Measurements from ENCODE around the gene RFX7.

RFX7 gene

DNA sequence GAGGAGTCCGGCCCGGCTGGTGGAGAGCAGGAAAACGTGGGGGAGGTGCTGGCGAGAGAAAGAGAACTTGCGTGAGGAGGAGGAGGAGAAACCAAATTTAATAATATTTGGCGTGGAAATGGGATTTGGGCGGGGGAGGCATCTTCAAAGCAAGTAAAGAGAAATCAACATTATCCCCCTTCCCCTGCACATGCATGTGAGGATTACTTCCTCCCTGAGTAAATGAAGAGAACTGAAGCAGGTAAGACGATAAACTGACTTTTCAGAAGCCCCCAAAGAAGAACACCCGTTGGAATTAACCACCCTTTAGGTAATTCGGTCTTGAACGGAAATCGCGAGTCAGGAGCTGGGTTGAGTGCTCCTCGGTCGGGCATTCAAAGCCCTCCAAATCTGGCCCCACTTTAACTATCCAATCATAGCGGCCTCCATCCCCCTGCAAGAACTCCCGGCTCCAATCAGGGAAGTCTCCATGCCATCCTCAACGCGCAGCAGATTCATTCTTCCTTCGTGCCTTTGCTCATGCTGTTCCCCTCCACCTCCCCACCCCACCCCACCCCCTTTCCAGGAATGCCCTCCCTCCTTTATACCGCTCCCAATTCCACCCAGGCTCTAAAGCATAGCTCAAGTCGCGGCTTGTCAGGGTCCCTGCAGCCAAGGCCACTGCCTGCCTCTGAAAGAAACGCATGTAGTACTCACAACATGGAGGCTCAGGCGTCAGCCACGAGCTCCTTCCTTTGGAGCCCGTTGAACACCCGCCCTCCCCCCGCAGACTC, 545 bp upstream of the RFX7 start:
- DNase-seq (ENCODE audit: low read depth): peak; percentile 2

DNA sequence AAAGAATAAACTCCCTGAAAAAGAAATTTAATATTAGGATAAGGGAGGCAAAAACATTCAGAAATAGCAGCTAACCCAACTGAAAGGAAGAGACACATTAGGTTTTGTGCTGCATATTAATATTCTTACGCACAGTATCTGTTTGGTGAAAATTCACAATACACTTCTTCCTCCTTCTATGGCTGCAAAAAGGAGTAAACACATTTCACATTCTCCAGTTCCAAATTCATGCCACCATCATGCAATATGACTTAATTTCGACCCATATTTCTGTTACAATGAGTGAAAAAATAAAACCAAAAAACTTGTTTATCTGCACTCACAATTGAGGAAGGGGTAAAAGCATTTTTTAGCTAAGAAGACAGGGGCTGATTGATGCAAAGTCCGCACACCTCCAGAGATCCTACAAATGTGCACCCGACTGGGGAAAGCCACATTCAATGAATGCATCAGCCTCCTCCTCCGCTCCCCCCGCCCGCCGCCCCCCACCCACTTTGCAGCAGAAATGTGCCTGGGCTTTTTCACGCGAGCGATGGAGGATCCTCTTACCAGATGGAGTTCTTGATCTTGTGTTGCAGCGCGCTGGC, 1.0 kb downstream of the RFX7 start:
- no peak for DNase-seq (ENCODE audit: low read depth)

DNA sequence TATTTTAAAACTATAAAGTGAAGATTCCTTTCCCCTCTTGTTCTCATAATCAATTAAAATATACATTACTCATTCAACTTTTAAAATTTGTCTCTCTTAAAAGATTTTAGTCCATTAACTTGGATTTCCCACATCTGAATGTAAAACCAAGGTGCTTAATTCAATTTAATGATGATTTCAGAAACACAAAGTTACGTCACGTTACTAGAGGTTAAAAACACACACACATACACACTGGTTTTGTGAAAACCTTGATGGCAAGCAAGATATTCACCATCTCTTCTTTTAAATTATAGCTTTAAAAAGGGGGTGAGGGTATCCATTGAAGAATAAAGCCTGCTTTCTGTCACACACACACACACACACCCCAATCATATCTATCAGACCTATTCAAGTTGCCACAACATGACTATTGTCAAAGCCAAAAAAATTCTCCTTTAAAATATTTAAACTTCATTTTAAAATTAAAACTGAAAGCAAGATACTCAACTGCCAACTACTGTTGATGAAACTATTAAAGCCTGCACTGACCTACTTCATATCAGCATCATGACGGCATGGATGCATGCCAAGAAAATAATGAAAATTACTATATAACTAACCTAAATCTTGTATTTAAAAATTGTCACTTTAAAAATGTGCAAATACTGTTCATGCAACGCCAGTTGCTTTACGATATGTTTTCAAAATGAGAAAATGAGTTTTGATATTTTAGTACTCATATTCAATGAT, 2.1 kb downstream of the RFX7 start:
- no peak for DNase-seq (ENCODE audit: low read depth)

GRCh38 chr15:56240390-56240789, 3.3 kb downstream of the RFX7 start:
- no peak for DNase-seq (ENCODE audit: low read depth)

- DNase-seq (ENCODE audit: low read depth): no peak
Observed at GRCh38 chr15:56236197-56236596, 7.5 kb downstream of the RFX7 start.

DNA sequence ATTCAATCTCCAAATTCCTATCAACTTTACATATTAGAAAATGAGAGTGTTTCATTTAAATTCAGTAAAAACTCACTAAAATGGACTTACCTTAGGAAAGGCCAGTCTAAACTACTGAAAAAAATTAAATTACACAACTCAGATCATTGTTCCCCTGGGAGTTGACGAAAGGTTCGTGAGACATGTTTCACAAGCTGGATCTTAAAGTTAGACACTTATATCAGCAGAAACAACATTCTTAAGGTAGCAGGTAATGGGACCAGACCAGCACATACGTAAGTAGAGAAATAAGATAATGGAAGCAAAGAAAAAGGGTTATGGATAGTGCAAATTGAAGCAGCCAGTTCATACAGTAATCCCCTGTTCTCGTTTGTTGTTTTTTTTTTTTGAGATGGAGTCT, 8.9 kb downstream of the RFX7 start:
- DNase-seq (ENCODE audit: low read depth): no peak

- no peak for DNase-seq (ENCODE audit: low read depth)
Observed at GRCh38 chr15:56233549-56233948, 10.1 kb downstream of the RFX7 start.

GRCh38 chr15:56232058-56232457, 11.6 kb downstream of the RFX7 start:
- no peak for DNase-seq (ENCODE audit: low read depth)

DNA sequence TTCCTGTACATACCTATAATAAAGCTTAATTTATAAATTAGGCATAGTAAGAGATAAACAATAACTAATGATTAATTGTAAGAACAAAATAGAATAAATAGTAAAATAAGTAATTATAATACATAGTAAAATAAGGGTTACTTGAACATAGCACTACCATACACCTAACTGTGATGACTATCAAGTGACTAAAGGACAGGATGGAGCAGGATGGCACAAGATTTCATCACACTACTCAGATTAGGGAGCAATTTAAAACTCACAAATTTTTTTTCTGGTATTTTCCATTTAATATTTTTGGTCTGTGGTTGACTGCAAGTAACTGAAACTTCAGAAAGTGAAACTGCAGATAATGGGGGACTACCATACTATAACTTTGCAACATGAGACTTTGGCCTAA, 14.8 kb downstream of the RFX7 start:
- no peak for DNase-seq (ENCODE audit: low read depth)

DNA sequence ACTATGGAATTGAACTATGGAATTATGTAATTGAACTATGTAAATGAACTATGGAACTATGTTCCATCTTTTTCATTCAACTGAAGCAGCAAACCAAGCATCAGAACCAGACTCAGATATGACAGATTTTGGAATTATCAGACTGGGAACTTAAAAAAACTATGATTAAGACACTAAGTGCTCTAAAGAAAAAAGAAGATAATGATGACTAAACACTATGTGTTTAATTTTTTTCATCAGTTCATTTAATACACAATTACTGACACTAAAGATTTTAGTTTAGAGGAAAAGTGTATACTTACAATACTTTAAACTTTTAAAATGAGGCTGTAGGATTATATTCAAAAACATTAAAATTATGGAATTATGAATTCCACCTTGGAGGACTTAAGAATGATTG, 15.3 kb downstream of the RFX7 start:
- no peak for DNase-seq (ENCODE audit: low read depth)

- DNase-seq (ENCODE audit: low read depth): no peak
Observed at GRCh38 chr15:56227780-56228179, 15.9 kb downstream of the RFX7 start.

GRCh38 chr15:56227306-56227705, 16.4 kb downstream of the RFX7 start:
- no peak for DNase-seq (ENCODE audit: low read depth)

GRCh38 chr15:56225520-56225919, 18.2 kb downstream of the RFX7 start:
- no peak for DNase-seq (ENCODE audit: low read depth)

DNA sequence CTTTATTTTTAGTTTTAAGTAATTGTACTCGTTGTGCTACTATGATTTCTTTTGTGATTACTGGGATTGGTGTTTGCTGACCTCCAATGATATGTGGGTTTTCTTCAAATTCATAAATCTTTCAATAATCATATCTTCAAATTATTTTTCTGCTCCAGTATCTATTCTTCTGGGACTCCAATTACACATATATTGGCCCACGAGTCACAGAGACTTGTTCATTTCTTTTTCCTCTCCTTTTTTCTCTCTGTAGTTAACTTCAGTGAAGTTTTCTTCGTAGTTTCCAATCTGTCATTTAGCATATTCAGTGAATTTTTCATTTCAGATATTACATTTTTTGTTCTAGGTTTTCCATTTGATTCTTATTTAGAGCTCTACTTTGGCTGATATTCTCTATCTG, 21.4 kb downstream of the RFX7 start:
- DNase-seq (ENCODE audit: low read depth): no peak

DNA sequence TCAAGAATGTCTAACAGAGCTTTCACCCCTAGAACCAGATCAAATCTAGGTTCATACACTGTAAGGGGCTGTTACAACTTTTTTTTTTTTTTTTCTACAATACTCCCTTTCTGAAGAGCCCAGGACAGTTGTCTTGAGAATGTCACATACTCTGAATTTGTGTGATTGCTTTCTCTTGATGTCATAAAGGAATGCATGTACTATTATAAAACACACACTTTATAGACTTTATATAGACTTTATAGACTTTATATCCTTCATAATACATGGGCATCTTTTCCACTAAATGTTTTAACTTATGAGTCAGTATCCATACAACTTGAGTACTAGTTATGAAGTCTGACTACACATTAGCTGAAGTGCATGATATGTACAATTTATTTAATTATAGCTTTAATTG, 26.3 kb downstream of the RFX7 start:
- no peak for DNase-seq (ENCODE audit: low read depth)

DNA sequence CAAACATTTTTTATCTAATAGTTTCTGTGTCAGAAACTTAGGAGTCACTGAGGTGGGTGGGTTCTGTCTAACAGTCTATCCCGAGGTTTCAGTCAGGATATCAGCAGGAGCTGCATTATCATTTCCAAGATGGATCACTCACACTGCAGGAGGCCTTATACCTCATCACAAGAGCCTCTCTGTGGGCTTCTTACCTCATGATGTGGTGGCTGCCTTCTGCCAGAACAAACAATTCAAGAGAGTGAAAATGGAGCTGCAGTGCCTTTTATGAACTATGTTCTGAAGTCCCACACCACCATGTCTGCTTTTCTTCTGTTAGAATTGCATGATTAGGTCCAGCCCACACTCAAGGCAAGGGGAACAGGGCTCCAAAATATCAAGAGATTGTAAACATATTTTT, 27.9 kb downstream of the RFX7 start:
- no peak for DNase-seq (ENCODE audit: low read depth)

GRCh38 chr15:56211960-56212550, 31.6 kb downstream of the RFX7 start:
- no peak for DNase-seq (ENCODE audit: low read depth)

GRCh38 chr15:56211064-56211463, 32.6 kb downstream of the RFX7 start:
- DNase-seq (ENCODE audit: low read depth): no peak

DNA sequence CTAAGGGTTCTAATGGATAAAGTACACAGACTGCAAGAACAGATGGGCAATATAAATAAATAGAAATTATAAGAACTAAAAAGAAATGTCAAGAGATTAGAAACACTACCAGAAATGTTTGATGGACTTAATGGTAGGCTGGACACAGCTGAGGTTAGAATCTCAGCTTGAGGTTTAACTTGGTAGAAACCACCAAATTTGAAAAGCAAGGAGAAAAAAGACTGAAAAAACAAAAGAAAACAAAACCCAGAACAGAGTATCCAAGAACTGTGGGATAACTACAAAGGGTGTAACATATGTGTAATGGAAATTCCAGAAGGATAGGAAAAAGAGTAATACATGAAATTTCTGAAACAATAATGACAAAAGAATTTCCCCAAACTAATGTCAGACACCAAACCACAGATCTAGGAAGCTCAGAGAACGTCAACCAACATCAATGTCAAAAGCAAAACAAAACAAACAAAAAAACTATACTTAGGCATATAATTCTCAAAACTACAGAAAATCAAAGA, 35.0 kb downstream of the RFX7 start:
- DNase-seq (ENCODE audit: low read depth): no peak

DNA sequence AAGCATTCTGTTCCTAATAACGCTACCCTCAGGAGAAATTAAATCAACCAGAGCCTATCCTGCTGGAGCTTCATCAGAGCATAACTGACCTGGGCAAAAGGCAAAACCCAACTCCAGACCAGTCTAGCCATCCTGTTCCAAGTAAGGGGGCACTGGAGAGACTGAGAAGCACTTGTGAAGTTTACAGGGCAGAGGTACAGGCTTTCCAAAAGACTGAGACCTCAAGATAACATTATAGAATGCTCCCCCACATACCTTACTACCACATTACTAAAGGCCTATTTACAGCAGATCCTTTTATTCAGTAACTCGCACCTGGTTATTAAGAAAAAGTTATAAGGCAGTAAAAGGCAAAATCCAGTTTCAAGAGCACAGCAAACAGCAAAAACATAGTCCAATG, 35.5 kb downstream of the RFX7 start:
- no peak for DNase-seq (ENCODE audit: low read depth)

GRCh38 chr15:56207711-56208110, 36.0 kb downstream of the RFX7 start:
- DNase-seq (ENCODE audit: low read depth): no peak

DNA sequence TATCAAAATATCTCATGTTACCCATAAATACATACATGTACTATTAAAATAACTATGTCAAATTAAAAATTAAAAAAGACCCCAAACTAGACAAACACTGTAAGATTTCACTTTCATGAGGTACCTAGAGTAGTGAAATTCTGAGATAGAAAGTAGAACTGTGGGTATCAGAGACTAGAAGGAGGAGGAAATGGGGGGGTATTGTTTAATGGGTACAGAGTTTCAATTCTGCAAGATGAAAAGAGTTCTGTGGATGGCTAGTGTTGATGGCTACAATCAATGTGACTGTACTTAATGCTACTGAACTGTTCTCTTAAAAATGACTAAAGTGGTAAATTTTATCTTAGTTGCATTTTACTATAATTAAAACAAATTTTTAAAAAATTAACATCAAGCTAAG, 36.6 kb downstream of the RFX7 start:
- no peak for DNase-seq (ENCODE audit: low read depth)

Measured in activated T-cell treated with anti-CD3 and anti-CD28 coated beads for 1 hour (primary cell).